ENCODE data around the gene PRXL2B.

DNA sequence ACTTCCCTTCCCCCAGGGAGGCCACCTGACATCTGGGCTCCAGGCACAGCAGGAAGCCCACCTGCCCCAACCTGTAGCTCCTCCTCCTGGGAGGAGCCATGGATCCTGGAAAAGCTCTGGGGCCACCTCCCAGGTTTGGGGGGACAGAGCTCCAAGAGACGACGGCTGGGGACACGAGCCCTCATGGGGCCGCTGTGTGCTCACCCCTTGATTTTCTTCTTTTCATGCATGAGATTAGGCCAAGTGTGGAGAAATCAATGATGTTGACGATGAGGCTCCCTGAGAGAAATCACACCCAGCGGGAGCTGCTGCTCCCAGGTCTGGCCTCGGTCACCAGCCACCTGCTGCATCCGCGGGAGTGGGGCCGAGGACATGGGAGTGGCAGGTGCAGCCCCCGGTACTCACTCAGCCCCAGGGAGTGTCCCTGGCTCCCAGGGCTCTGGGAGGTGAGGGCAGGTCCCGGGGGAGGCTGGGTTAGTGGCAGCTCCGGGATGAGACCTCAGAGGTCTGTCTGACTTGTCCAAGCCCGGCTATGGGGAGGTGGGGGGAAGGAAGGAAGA lies 21.7 kb upstream of the PRXL2B start:
- TF ChIP-seq CTCF (IDR thresholded peaks at IDR 0.05) = no peak
- no peak for TF ChIP-seq POLR2A (IDR thresholded peaks at IDR 0.05)

Measured in right lobe of liver (tissue), 4 donors.